Upper lobe of left lung (tissue), 6 donors: Measurements from ENCODE around the gene CYSRT1. TPM values are rescaled to one million over a fixed set of nuclear protein-coding genes. Genes with fewer than 3 reads are reported as not detected.

Experiments used
- ATAC-seq, 2 donors: fragments of 200-7000 bp; cut with Tn5 transposase; one replicate each; pipeline ENCODE4 v1.9.1; 2022; ENCODE audit warnings: mild to moderate bottlenecking in 2 of 2, moderate library complexity in 2 of 2; ENCODE audit not compliant: low FRiP score in 2 of 2
- DNase-seq, 2 donors: peaks; one replicate each; pipeline ENCODE4 v3.0.0-alpha.2; 2019 to 2020
- H3K27ac ChIP-seq, 4 donors: fragments of 200-600 bp; sonication (generic); one replicate each; pipeline ENCODE4 v1.5.1; 2016 to 2019
- H3K27me3 ChIP-seq, 4 donors: fragments of 200-600 bp; sonication (generic); one replicate each; pipeline ENCODE4 v1.5.1; 2017 to 2019
- H3K36me3 ChIP-seq, 4 donors: fragments of 200-600 bp; sonication (generic); one replicate each; pipeline ENCODE4 v1.5.1; 2016 to 2019
- H3K4me1 ChIP-seq, 4 donors: fragments of 200-600 bp; sonication (generic); one replicate each; pipeline ENCODE4 v1.5.1; 2018 to 2019
- H3K4me3 ChIP-seq, 4 donors: fragments of 200-600 bp; sonication (generic); one replicate each; pipeline ENCODE4 v1.5.1; 2017 to 2019; ENCODE audit warnings: mild to moderate bottlenecking in 2 of 4, moderate library complexity in 1 of 4
- H3K9me3 ChIP-seq, 4 donors: fragments of 200-600 bp; sonication (generic); one replicate each; pipeline ENCODE4 v1.5.1; 2018 to 2019
- EP300 ChIP-seq, 4 donors: sonication (generic); formaldehyde crosslinking; IDR thresholded peaks; one replicate each; pipeline ENCODE4 v1.5.1; 2017; ENCODE audit warnings: antibody characterized with exemption in 4 of 4, control low read depth in 2 of 4
- POLR2A ChIP-seq, 4 donors: fragments of 450-650 bp; IDR thresholded peaks; one replicate each; pipeline ENCODE4 v1.5.1; 2016 to 2017; ENCODE audit warnings: antibody characterized with exemption in 4 of 4, mild to moderate bottlenecking in 2 of 4
- POLR2AphosphoS5 ChIP-seq, 2 donors: sonication (generic); formaldehyde crosslinking; IDR thresholded peaks; one replicate each; pipeline ENCODE4 v1.5.1; 2017; ENCODE audit warnings: antibody characterized with exemption in 2 of 2
- WGBS, 2 donors: methylation state at CpG; one replicate each; pipeline ENCODE4 v1.1.5; 2017 to 2018; 5-methylcytosine and 5-hydroxymethylcytosine counted together
- total RNA-seq, 6 donors: library from RNA; depleted of rRNA in 4 of 6; stranded (reverse); fragments of >200 nt in 4 of 6; gene quantifications; one replicate each; pipeline versions ENCODE4 v1.1.0 to v1.2.1, GENCODE V29; 2016 to 2021
- TF ChIP-seq, protein P1 (sequence below), 6 experiments: fragments of 450-650 bp in 4 of 6; fragments of 200-600 bp in 2 of 6; sonication (generic) in 2 of 6; IDR thresholded peaks; one replicate each; pipeline ENCODE4 v1.5.1; 2016 to 2019; ENCODE audit warnings: antibody characterized with exemption in 6 of 6
- donor health status: DM: no; HTN: no; CAD: no; lungs with moderate emphysema.
- donor health status: DM: no; HTN: yes; CAD: no; lungs with severe emphysema.

The CYSRT1 gene
- total RNA-seq, 6 donors from 2014 or later = 0.20 to 2.0 (median 0.97) TPM; not detected in 1

- Histone ChIP-seq H3K4me3 (no peak overlapping the region), H3K27ac (no peak overlapping the region), H3K4me1 (peaks cover 0 to 7% (median 6%) of the 10 kb centered on the region in 4 donors), H3K9me3 (no peaks in the 10 kb centered on the region), H3K27me3 (no peaks in the 10 kb centered on the region), H3K36me3 (peaks cover 31 to 67% (median 61%) of the 10 kb centered on the region in 4 donors)
- DNase-seq (peak in 1 of 2 donors; percentile 75), ATAC-seq (no peak)
- WGBS, 2 donors = 95 to 97% methylated on average over 11 to 19 of the region's 19 CpGs
- TF ChIP-seq, protein P1, sequence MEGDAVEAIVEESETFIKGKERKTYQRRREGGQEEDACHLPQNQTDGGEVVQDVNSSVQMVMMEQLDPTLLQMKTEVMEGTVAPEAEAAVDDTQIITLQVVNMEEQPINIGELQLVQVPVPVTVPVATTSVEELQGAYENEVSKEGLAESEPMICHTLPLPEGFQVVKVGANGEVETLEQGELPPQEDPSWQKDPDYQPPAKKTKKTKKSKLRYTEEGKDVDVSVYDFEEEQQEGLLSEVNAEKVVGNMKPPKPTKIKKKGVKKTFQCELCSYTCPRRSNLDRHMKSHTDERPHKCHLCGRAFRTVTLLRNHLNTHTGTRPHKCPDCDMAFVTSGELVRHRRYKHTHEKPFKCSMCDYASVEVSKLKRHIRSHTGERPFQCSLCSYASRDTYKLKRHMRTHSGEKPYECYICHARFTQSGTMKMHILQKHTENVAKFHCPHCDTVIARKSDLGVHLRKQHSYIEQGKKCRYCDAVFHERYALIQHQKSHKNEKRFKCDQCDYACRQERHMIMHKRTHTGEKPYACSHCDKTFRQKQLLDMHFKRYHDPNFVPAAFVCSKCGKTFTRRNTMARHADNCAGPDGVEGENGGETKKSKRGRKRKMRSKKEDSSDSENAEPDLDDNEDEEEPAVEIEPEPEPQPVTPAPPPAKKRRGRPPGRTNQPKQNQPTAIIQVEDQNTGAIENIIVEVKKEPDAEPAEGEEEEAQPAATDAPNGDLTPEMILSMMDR (IDR thresholded peaks at IDR 0.05) = no peak
- TF ChIP-seq EP300 (IDR thresholded peaks at IDR 0.05) = no peak
- no peak for TF ChIP-seq POLR2A (IDR thresholded peaks at IDR 0.05)
- no peak for TF ChIP-seq POLR2AphosphoS5 (IDR thresholded peaks at IDR 0.05)
Observed at GRCh38 chr9:137178939-137179630, 45.9 kb upstream of the CYSRT1 start.

DNA sequence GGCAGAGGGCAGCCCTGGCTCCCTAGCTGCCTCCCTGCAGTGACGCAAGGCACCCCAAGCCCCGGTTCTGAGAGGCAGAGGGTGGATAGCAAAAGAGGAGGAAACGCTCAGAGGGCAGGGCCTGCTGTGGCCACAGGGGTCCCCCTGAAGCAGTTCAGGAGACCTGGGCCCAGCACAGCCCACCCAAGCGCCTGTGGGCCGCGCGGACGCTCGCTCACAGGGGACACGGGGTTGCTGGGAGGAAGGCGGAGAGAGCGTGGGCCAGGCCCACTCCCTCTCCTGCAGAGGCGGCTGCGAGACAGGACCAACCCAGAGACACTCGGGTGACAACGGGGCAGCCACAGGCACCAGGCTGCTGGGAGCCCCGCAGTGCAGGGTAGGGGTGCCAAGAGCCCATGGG, 45.2 kb upstream of the CYSRT1 start:
- ATAC-seq (no peak), DNase-seq (peak in 1 of 2 donors; percentile 66)
- peaks cover 0 to 7% (median 6%) of the 10 kb centered on the region in 4 donors for H3K4me1 ChIP-seq
- no peaks in the 10 kb centered on the region for H3K27me3 ChIP-seq
- H3K4me3 ChIP-seq = no peak overlapping the region
- WGBS, 2 donors = 95 to 100% methylated on average over 11 to 17 of the region's 17 CpGs
- no peak overlapping the region for H3K27ac ChIP-seq
- H3K9me3 ChIP-seq = no peaks in the 10 kb centered on the region
- H3K36me3 ChIP-seq = peaks cover 31 to 74% (median 68%) of the 10 kb centered on the region in 4 donors
- TF ChIP-seq EP300 (IDR thresholded peaks at IDR 0.05) = no peak
- no peak for TF ChIP-seq POLR2AphosphoS5 (IDR thresholded peaks at IDR 0.05)
- TF ChIP-seq, protein P1 (IDR thresholded peaks at IDR 0.05) = no peak
- TF ChIP-seq POLR2A (IDR thresholded peaks at IDR 0.05) = no peak

- DNase-seq (peak in 1 of 2 donors; percentile 76), ATAC-seq (no peak)
- H3K36me3 ChIP-seq = peaks cover 31 to 81% (median 74%) of the 10 kb centered on the region in 4 donors
- H3K9me3 ChIP-seq = no peaks in the 10 kb centered on the region
- H3K4me3 ChIP-seq = no peak overlapping the region
- peaks cover 0 to 5% (median 0%) of the 10 kb centered on the region in 4 donors for H3K4me1 ChIP-seq
- no peaks in the 10 kb centered on the region for H3K27me3 ChIP-seq
- no peak overlapping the region for H3K27ac ChIP-seq
- WGBS, 2 donors = 94 to 100% methylated on average over 6 to 7 of the region's 20 CpGs
- no peak for TF ChIP-seq POLR2AphosphoS5 (IDR thresholded peaks at IDR 0.05)
- TF ChIP-seq EP300 (IDR thresholded peaks at IDR 0.05) = no peak
- TF ChIP-seq, protein P1 (IDR thresholded peaks at IDR 0.05) = no peak
- no peak for TF ChIP-seq POLR2A (IDR thresholded peaks at IDR 0.05)
Observed at GRCh38 chr9:137180491-137180890, 44.5 kb upstream of the CYSRT1 start.

GRCh38 chr9:137181680-137182079, 43.3 kb upstream of the CYSRT1 start:
- WGBS, 2 donors = 89 to 95% methylated on average over 9 to 20 of the region's 22 CpGs
- TF ChIP-seq POLR2A (IDR thresholded peaks at IDR 0.05) = no peak
- TF ChIP-seq POLR2AphosphoS5 (IDR thresholded peaks at IDR 0.05) = no peak
- no peak for TF ChIP-seq EP300 (IDR thresholded peaks at IDR 0.05)
- DNase-seq = peak in 1 of 2 donors; percentile 78
- no peak for ATAC-seq
- H3K9me3 ChIP-seq = no peaks in the 10 kb centered on the region
- H3K4me3 ChIP-seq = no peak overlapping the region
- no peak overlapping the region for H3K27ac ChIP-seq
- H3K4me1 ChIP-seq = peaks cover 6 to 17% (median 8%) of the 10 kb centered on the region in 4 donors
- peaks cover 31 to 92% (median 84%) of the 10 kb centered on the region in 4 donors for H3K36me3 ChIP-seq
- H3K27me3 ChIP-seq = no peaks in the 10 kb centered on the region

DNA sequence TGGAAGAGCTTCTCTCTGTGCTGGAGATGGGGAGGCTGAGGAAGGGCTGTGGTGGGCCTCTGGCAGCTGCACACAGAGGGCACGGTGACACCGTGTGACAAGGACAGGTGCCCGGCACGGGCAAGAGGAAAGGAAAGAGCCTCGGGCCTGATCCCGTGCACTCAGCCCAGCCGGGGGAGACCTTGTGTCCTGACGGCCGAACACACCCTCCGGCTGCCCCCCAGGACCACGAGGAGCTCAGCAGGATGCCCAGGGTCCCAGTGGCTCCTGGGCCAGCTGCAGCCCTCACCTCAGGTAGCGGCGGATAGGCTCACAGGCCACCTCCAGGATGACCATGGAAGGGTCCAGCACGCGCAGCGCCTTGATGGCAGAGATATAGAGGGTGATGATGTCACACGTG, 42.1 kb upstream of the CYSRT1 start:
- DNase-seq (peak in 1 of 2 donors; percentile 63), ATAC-seq (no peak)
- H3K9me3 ChIP-seq = no peaks in the 10 kb centered on the region
- H3K27me3 ChIP-seq = no peaks in the 10 kb centered on the region
- H3K36me3 ChIP-seq = peaks cover 31 to 96% (median 82%) of the 10 kb centered on the region in 4 donors
- H3K4me1 ChIP-seq = peaks cover 17 to 28% (median 19%) of the 10 kb centered on the region in 4 donors
- TF ChIP-seq POLR2AphosphoS5 (IDR thresholded peaks at IDR 0.05) (no peak), EP300 (IDR thresholded peaks at IDR 0.05) (no peak), POLR2A (IDR thresholded peaks at IDR 0.05) (no peak)
- TF ChIP-seq, protein P1 (IDR thresholded peaks at IDR 0.05) = no peak
- no peak overlapping the region for H3K4me3 ChIP-seq
- WGBS, 2 donors = 82 to 95% methylated on average over 5 to 16 of the region's 17 CpGs
- H3K27ac ChIP-seq = no peak overlapping the region
